Stomach smooth muscle (tissue), 2 donors: ENCODE results near the gene PHAX.
"Not testable (repeated sequence)": the region's sequence is repeated elsewhere in the genome, so short reads cannot be mapped to it uniquely, and the experiment has no call there.

ENCODE experiments used
- H3K27ac ChIP-seq: one replicate; pipeline ENCODE4 v1.7.0; 2013; ENCODE audit warnings: mild to moderate bottlenecking, low read length, inconsistent platforms
- H3K27me3 ChIP-seq, 2 donors: one replicate each; pipeline ENCODE4 v1.7.0; 2013; ENCODE audit warnings: low read length in 2 of 2; ENCODE audit not compliant: insufficient read depth in 2 of 2, control insufficient read depth in 1 of 2
- H3K36me3 ChIP-seq, 2 donors: one replicate each; pipeline ENCODE4 v1.7.0; 2013; ENCODE audit warnings: low read length in 2 of 2; ENCODE audit not compliant: control insufficient read depth in 2 of 2, insufficient read depth in 2 of 2
- H3K4me1 ChIP-seq: one replicate; pipeline ENCODE4 v1.7.0; 2013; ENCODE audit warnings: low read length; ENCODE audit not compliant: control insufficient read depth, insufficient read depth
- H3K4me3 ChIP-seq, 2 donors: one replicate each; pipeline ENCODE4 v1.7.0; 2013; ENCODE audit warnings: low read length in 2 of 2
- H3K9ac ChIP-seq, 2 donors: one replicate each; pipeline ENCODE4 v1.7.0; 2013; ENCODE audit warnings: low read length in 2 of 2, mild to moderate bottlenecking in 1 of 2
- H3K9me3 ChIP-seq, 2 donors: one replicate each; pipeline ENCODE4 v1.7.0; 2013; ENCODE audit warnings: low read length in 2 of 2; ENCODE audit not compliant: control insufficient read depth in 2 of 2
- donor health status: healthy.
- donor health status: Pancreatic carcinoma.

The PHAX gene

GRCh38 chr5:126651013-126651577, 50.3 kb downstream of the PHAX start:
- no peaks in the 10 kb centered on the region for H3K4me1 ChIP-seq
- H3K27me3 ChIP-seq = no peaks in the 10 kb centered on the region
- no peak overlapping the region for H3K9ac ChIP-seq
- H3K9me3 ChIP-seq = no peaks in the 10 kb centered on the region
- no peaks in the 10 kb centered on the region for H3K36me3 ChIP-seq
- no peak overlapping the region for H3K27ac ChIP-seq
- H3K4me3 ChIP-seq = no peak overlapping the region

- Histone ChIP-seq H3K36me3 (no peaks in the 10 kb centered on the region), H3K27me3 (no peaks in the 10 kb centered on the region), H3K27ac (no peak overlapping the region), H3K4me1 (no peaks in the 10 kb centered on the region), H3K4me3 (no peak overlapping the region), H3K9ac (no peak overlapping the region), H3K9me3 (no peaks in the 10 kb centered on the region)
These were observed 55.8 kb downstream of the PHAX start for GRCh38 chr5:126656401-126657007.

- Histone ChIP-seq H3K27me3 (no peaks in the 10 kb centered on the region), H3K9me3 (no peaks in the 10 kb centered on the region), H3K4me3 (no peak overlapping the region)
These were observed 57.8 kb downstream of the PHAX start for GRCh38 chr5:126658561-126658960.

DNA sequence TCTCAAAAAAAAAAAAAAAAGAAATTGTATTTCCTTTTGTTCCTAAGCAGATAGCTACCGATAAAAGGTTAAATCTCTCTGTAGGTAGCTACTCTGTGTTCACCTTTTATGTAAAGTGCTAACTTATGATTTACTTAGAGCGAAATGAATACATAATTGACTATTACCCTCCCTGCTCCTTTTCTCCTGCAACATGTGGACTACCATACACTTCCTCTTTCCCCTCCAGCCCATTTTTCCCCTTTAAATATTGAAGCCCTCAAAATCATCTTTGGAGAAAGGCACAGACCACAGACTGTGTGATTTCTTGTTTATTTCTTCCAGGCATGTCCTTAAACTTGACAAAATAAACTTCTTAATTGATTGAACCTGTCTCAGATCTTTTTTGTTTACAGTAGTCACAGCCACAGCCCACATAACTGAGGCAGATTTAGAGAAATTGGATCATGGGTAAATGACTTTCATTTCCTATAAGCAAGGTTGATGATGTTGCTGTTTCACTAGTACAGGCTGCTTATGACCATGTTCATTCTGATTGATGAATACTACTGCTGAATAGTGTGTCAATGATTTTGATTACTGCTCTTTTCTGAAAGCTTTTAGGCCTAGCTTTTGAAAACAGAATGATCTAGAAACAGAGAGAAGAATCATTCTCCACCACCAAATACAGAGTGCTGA, 59.2 kb downstream of the PHAX start:
- Histone ChIP-seq H3K4me3 (no peak overlapping the region), H3K4me1 (no peaks in the 10 kb centered on the region), H3K27ac (no peak overlapping the region), H3K36me3 (no peaks in the 10 kb centered on the region), H3K27me3 (no peaks in the 10 kb centered on the region), H3K9me3 (no peaks in the 10 kb centered on the region), H3K9ac (no peak overlapping the region)

More at GRCh38 chr5:126658561-126658960, 57.8 kb downstream of the PHAX start:
- Histone ChIP-seq H3K27ac (no peak overlapping the region), H3K36me3 (no peaks in the 10 kb centered on the region), H3K9ac (no peak overlapping the region), H3K4me1 (no peaks in the 10 kb centered on the region)

DNA sequence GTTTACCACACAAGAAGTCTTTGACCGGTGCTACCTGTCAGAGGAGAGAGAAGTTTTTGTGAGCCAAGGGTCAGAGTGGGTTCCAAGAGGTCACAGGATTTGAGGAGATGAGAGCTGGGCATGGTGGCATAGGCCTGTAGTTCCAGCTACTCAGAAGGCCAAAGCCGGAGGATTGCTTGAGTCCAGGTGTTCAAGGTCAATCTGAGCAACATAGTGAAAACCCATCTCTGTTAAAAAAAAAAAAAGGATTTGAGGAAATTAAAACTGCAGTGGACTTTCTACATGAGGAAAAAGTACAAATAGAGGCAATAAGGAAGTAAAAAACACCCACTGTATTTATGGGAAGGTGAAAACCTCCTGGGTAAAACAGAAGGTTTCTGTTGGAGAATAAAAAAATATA, 63.8 kb downstream of the PHAX start:
- H3K4me3 ChIP-seq = no peak overlapping the region
- H3K27ac ChIP-seq = no peak overlapping the region
- H3K9ac ChIP-seq = no peak overlapping the region
- H3K27me3 ChIP-seq = no peaks in the 10 kb centered on the region
- no peaks in the 10 kb centered on the region for H3K36me3 ChIP-seq
- no peaks in the 10 kb centered on the region for H3K4me1 ChIP-seq
- no peaks in the 10 kb centered on the region for H3K9me3 ChIP-seq

DNA sequence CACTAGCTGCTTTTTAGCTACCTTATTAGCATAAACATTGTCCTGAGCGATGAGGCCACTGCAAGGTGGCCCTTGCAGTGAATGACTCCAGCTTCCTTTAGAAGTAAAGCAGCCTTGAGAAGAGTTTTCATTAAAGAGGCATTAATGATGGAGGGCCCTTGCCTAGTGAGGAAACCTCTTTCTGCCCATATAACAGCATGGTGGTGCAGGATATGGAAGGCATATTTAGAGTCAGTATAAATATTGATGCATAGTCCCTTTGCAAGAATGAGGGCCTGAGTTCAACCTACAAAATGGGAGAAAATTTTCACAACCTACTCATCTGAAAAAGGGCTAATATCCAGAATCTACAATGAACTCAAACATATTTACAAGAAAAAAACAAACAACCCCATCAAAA, 69.4 kb downstream of the PHAX start:
- H3K9ac ChIP-seq, H3K27me3 ChIP-seq, H3K4me3 ChIP-seq: not testable (repeated sequence)

DNA sequence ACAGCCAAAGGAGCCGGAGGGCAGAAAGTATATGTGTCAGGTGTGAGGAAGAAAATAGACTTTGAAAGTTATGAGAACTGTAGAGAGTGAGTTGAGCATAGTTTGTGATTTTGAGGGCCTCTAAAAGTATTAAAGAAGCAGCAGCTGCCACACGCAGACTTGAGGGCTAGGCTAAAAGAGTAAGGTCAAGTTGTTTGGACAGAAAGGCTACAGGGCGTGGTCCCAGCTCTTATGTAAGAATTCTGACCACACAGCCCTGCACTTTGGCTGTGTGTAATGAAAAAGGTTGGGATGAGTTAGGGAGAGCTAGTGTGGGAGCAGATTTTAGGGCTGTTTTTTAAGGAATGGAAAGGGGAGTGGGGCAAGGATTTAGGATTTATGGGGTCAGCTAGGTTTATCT, 70.9 kb downstream of the PHAX start:
- H3K27me3 ChIP-seq, H3K27ac ChIP-seq, H3K4me1 ChIP-seq, H3K36me3 ChIP-seq, H3K9me3 ChIP-seq, H3K9ac ChIP-seq, H3K4me3 ChIP-seq: not testable (repeated sequence)

More for the DNA sequence above, 69.4 kb downstream of the PHAX start:
- H3K9me3 ChIP-seq, H3K36me3 ChIP-seq, H3K4me1 ChIP-seq, H3K27ac ChIP-seq: not testable (repeated sequence)

DNA sequence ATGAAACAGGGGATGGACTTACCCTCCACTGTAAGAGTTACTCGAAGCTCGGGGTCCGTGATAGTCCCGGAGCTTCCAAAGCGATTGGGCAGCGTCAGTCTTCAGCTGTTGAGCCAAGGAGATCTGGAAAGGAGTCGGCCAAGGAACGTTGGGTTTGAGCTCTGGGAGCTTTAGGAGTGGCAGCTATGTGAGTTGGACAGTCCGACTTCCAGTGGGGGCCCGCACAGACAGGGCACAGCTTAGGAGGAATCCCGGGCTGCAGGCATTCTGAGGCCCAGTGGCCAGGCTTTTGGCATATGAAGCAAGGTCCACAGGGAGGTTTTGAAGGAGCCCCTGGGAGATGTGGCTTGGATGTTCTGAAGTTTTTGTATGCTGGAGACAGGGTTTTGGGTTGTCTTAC, 72.7 kb downstream of the PHAX start:
- Histone ChIP-seq H3K27ac (no peak overlapping the region), H3K9ac (no peak overlapping the region), H3K36me3 (no peaks in the 10 kb centered on the region)

DNA sequence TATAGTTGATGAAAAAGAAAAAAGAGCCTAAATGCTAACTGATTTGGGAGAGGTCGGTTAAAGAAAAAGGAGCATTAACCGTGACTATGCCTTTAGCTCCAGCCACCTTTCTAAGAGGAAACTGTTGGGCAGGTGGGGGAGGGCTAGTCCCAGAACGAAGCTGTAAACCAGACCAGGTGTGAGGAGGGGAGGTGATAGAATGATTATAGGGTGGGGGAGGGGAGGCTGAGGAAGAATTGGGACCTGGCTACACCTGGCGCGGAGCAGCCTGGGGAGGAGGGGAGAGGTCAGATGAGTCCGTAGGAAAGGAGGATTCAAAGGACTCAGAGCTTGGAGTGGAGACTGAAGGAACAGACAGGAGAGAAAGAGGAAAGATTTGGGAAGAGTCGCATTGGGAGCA, 73.4 kb downstream of the PHAX start:
- Histone ChIP-seq H3K27me3 (no peaks in the 10 kb centered on the region), H3K9me3 (peaks cover 0 to 3% of the 10 kb centered on the region in 2 donors), H3K4me1 (no peaks in the 10 kb centered on the region), H3K9ac (no peak overlapping the region), H3K4me3 (no peak overlapping the region), H3K27ac (no peak overlapping the region), H3K36me3 (no peaks in the 10 kb centered on the region)

More for the DNA sequence above, 72.7 kb downstream of the PHAX start:
- Histone ChIP-seq H3K4me1 (no peaks in the 10 kb centered on the region), H3K9me3 (peaks cover 0 to 3% of the 10 kb centered on the region in 2 donors), H3K4me3 (no peak overlapping the region), H3K27me3 (no peaks in the 10 kb centered on the region)

DNA sequence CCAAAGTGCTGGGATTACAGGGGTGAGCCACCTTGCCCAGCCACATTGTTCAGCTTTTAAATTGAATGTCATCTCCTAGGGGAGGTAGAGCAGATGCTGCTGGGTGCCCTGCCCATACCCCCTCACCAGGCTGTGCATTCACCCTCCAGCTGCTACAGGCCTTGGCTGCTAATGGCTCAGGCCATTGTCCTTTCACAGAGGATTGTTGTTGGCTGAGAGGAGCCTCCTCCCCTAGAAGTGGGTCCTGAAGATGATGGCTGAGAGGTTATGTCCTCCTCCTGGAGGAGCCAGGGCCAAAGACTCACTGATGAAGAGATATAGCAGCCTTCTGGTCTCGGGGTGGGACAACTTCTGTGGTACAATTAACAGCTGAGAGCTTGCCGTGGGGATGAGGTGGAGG, 74.6 kb downstream of the PHAX start:
- no peak overlapping the region for H3K9ac ChIP-seq

DNA sequence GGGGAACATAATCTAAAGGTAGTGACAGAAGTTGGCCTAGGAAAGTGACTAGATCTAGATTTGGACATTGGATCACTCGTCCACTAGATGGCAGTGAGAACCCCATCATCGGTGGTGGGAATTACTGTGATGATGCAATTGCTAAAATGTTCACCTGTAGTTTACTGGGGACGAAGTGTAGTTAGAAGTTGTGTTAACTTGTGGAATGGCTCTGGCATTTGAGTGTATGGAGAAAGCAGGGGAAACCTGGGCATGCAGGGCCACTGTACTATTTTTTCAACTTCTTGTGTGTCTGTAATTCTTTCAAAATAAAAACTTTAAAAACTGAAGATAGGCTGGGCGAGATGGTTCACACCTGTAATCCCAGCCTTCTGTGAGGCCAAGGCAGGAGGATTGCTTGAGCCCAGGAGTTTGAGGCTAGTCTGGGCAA, 75.5 kb downstream of the PHAX start:
- Histone ChIP-seq H3K9ac (no peak overlapping the region), H3K27me3 (peaks cover 0 to 3% of the 10 kb centered on the region in 2 donors), H3K4me1 (no peaks in the 10 kb centered on the region), H3K9me3 (no peaks in the 10 kb centered on the region), H3K27ac (no peak overlapping the region), H3K36me3 (no peaks in the 10 kb centered on the region), H3K4me3 (no peak overlapping the region)

More for the DNA sequence above, 74.6 kb downstream of the PHAX start:
- Histone ChIP-seq H3K36me3 (no peaks in the 10 kb centered on the region), H3K4me1 (no peaks in the 10 kb centered on the region), H3K27ac (no peak overlapping the region), H3K27me3 (peaks cover 0 to 3% of the 10 kb centered on the region in 2 donors), H3K9me3 (no peaks in the 10 kb centered on the region), H3K4me3 (no peak overlapping the region)
